ENCODE results near the gene DVL1. TPM values are rescaled to one million over a fixed set of nuclear protein-coding genes. Genes with fewer than 3 reads are reported as not detected.

The DVL1 gene
- total RNA-seq, 4 donors from 2014 or later: 84.4 to 174 (median 88.9) TPM

DNA sequence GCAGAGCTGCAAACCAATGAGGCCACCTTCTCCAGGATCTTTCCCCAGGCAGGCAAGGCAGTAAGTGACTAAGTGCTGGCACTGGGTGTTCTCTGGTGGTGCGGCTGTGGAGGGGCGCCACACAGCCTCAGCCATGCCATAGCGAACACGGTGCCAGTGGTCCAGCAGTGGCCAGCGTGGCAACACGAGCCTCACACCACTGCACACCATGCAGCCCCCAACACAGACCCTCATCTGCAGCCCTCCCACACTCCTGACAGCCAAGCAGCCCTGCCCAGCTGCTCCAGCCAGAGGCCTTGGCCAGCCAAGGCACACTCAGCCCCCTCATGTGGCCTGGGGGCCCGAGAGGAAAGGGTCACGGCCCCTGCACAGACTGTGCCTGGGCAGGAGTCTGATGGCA, 27.7 kb downstream of the DVL1 start:
- H3K36me3 ChIP-seq: peaks cover 0 to 38% of the 10 kb centered on the region in 2 donors
- no peaks in the 10 kb centered on the region for H3K9me3 ChIP-seq
- WGBS, 2 donors (ENCODE audit: low coverage in 1 of 2): 80% methylated on average over 2 of the region's 8 CpGs; no CpG with 5 or more reads in 1 of the 2 donors
- ATAC-seq: no peak
- H3K27me3 ChIP-seq: no peaks in the 10 kb centered on the region
- TF ChIP-seq EP300 (IDR thresholded peaks at IDR 0.05) (no peak), POLR2A (IDR thresholded peaks at IDR 0.05) (no peak), POLR2AphosphoS5 (IDR thresholded peaks at IDR 0.05) (no peak)
- TF ChIP-seq, protein P1, sequence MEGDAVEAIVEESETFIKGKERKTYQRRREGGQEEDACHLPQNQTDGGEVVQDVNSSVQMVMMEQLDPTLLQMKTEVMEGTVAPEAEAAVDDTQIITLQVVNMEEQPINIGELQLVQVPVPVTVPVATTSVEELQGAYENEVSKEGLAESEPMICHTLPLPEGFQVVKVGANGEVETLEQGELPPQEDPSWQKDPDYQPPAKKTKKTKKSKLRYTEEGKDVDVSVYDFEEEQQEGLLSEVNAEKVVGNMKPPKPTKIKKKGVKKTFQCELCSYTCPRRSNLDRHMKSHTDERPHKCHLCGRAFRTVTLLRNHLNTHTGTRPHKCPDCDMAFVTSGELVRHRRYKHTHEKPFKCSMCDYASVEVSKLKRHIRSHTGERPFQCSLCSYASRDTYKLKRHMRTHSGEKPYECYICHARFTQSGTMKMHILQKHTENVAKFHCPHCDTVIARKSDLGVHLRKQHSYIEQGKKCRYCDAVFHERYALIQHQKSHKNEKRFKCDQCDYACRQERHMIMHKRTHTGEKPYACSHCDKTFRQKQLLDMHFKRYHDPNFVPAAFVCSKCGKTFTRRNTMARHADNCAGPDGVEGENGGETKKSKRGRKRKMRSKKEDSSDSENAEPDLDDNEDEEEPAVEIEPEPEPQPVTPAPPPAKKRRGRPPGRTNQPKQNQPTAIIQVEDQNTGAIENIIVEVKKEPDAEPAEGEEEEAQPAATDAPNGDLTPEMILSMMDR (IDR thresholded peaks at IDR 0.05): no peak
- H3K4me3 ChIP-seq: no peak overlapping the region
- H3K4me1 ChIP-seq: peaks cover 3 to 94% (median 52%) of the 10 kb centered on the region in 3 donors
- peak overlapping the region in 3 of 4 donors; percentile 85 to 89 (median 86) for H3K27ac ChIP-seq

DNA sequence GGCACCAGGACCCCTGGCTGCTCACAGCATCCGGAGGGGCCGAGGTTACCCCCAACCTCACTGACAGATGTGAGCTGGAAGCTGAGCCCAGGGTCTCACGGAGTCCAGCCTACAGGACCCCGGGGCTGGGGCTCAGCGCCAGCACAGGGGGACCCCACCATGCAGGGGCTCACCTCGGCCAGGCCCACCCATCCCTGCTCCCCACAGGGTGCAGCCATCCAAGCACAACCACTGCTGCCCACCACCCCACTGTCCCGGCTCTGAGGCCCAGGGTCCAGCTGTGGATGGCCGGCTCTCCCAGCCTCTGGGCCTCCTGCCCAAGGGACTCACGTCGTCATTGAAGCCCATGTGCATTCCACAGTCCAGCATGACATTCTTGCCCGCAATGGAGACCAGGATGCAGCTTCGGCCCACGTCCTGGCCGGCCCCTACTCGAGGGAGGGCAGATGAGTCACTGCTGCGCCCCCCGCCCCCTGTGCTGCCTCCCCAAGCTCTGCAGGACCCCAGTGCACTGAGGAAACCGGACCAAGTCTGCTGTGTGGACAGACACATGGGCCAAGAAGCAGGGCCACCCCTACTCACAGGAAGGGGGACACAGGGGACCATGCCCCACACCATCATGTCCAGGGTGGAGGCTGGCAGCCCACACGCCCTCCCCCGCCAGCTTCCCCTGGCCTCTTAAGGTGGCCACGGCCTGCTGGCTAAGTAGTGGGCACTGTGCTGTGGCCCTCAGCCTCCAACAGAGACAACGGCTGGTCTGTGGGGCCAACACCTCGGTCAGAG, 28.4 kb downstream of the DVL1 start:
- Histone ChIP-seq H3K4me1 (peaks cover 3 to 92% (median 48%) of the 10 kb centered on the region in 3 donors), H3K9me3 (no peaks in the 10 kb centered on the region), H3K36me3 (peaks cover 0 to 40% of the 10 kb centered on the region in 2 donors), H3K27ac (peak overlapping the region in 3 of 4 donors; percentile 85 to 89 (median 86)), H3K4me3 (no peak overlapping the region), H3K27me3 (no peaks in the 10 kb centered on the region)
- ATAC-seq: no peak
- no CpG with 5 or more reads among the region's 23 CpGs for WGBS, 2 donors (ENCODE audit: low coverage in 1 of 2)
- no peak for TF ChIP-seq POLR2AphosphoS5 (IDR thresholded peaks at IDR 0.05)

DNA sequence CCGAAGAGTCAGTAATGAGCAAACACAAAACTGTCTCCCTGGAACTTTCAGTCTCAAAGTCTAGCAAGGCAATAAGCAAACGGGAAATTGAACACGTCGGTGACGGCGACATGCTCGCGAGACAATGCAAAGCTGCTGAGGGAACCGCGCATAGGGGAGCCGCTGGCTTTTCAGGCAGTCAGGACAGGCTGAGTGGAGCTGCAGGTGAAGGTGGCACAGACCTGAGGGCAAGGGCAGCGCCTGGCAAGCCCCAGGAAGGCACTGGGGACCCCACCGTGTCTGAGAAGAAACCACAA, 29.6 kb downstream of the DVL1 start:
- no peak for ATAC-seq
- H3K27me3 ChIP-seq: no peaks in the 10 kb centered on the region
- peak overlapping the region in 3 of 4 donors; percentile 85 to 89 (median 86) for H3K27ac ChIP-seq
- 85% methylated on average over 12 of the region's 13 CpGs; no CpG with 5 or more reads in 1 of the 2 donors for WGBS, 2 donors (ENCODE audit: low coverage in 1 of 2)
- no peaks in the 10 kb centered on the region for H3K9me3 ChIP-seq
- peaks cover 0 to 48% of the 10 kb centered on the region in 2 donors for H3K36me3 ChIP-seq
- peaks cover 3 to 94% (median 39%) of the 10 kb centered on the region in 3 donors for H3K4me1 ChIP-seq
- TF ChIP-seq, protein P1 (IDR thresholded peaks at IDR 0.05): no peak
- TF ChIP-seq POLR2A (IDR thresholded peaks at IDR 0.05) (no peak), EP300 (IDR thresholded peaks at IDR 0.05) (no peak), POLR2AphosphoS5 (IDR thresholded peaks at IDR 0.05) (no peak)
- H3K4me3 ChIP-seq: no peak overlapping the region

DNA sequence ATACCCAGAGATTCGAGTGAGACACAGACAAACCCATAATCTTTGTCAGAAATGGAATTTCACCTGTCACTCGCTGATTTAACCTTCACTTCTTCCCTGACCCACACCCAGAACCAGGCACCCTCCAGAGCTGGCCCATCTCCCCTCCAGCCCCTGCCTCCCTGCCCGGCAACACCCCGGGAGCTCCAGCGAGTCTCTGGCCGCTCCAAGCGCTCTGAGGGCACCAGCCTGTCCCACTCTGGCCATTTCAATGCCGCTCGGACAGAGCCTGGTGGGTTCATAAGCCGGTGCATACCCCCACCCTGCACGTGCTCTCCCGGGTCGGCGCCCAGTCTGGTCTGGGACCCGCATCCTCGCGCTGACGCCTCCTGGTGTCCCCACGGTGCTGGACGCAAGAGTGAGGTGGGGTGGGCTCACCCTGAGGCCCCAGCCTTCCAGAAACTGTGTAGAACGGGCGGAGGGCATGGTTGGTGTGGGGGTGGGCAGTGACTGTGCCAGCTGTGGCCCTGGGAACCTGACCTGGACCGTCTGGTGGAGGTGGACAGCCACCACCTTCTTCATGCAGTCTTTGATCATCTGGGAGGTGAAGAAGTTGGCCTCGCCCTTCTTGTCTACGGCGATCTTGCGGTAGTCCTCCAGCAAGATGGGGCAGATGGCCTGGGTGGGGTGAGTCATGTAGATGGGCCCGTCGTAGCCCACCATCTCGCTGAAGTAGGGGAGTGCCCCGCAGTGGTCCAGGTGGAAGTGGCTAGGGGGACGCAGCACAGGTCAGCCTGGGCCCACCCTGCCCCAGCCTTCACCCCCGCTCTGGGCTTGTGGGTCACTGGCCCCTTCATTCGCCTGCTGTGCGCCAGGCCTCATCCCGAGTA, 30.2 kb downstream of the DVL1 start:
- peaks cover 3 to 93% (median 39%) of the 10 kb centered on the region in 3 donors for H3K4me1 ChIP-seq
- no peaks in the 10 kb centered on the region for H3K27me3 ChIP-seq
- H3K9me3 ChIP-seq: no peaks in the 10 kb centered on the region
- 76 to 82% methylated on average over 2 to 4 of the region's 36 CpGs for WGBS, 2 donors (ENCODE audit: low coverage in 1 of 2)
- TF ChIP-seq POLR2AphosphoS5 (IDR thresholded peaks at IDR 0.05) (no peak), POLR2A (IDR thresholded peaks at IDR 0.05) (no peak), EP300 (IDR thresholded peaks at IDR 0.05) (no peak)
- TF ChIP-seq, protein P1 (IDR thresholded peaks at IDR 0.05): no peak
- peaks cover 0 to 54% of the 10 kb centered on the region in 2 donors for H3K36me3 ChIP-seq
- no peak overlapping the region for H3K4me3 ChIP-seq
- peak overlapping the region; percentile 63 to 89 (median 86) for H3K27ac ChIP-seq
- no peak for ATAC-seq

DNA sequence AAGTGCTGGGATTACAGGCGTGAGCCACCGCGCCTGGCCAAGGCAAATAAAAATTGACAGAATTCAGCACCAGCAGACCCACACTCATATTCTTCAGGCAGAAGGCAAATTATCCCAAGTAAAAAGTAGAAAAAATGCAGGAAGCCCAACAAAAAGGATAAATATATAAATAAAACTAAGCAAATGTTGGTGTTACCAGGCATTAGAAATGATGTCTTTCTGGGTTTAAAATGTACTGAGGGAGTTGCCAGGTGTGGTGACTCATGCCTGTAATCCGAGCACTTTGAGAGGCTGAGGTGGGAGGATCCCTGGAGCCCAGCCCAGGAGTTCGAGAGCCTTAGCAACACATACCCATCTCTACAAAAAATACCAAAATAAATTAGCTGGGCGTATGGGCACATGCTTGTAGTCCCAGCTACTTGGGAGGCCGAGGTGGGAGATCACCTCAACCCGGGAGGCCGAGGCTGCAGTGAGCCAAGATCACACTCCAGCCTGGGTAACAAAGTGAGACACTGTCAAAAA, 31.0 kb downstream of the DVL1 start:
- peak; percentile 95 for ATAC-seq
- Histone ChIP-seq H3K4me1 (peaks cover 3 to 85% (median 35%) of the 10 kb centered on the region in 3 donors), H3K9me3 (no peaks in the 10 kb centered on the region), H3K36me3 (peaks cover 0 to 62% of the 10 kb centered on the region in 2 donors), H3K27ac (peak overlapping the region; percentile 63 to 89 (median 86)), H3K4me3 (no peak overlapping the region), H3K27me3 (no peaks in the 10 kb centered on the region)
- peak; percentile 74 for TF ChIP-seq POLR2AphosphoS5 (IDR thresholded peaks at IDR 0.05)
- TF ChIP-seq, protein P1 (IDR thresholded peaks at IDR 0.05): no peak
- 25 to 33% methylated on average over 7 to 8 of the region's 9 CpGs for WGBS, 2 donors (ENCODE audit: low coverage in 1 of 2)
